ENCODE measurements around the gene MIEF1.

The MIEF1 gene

DNA sequence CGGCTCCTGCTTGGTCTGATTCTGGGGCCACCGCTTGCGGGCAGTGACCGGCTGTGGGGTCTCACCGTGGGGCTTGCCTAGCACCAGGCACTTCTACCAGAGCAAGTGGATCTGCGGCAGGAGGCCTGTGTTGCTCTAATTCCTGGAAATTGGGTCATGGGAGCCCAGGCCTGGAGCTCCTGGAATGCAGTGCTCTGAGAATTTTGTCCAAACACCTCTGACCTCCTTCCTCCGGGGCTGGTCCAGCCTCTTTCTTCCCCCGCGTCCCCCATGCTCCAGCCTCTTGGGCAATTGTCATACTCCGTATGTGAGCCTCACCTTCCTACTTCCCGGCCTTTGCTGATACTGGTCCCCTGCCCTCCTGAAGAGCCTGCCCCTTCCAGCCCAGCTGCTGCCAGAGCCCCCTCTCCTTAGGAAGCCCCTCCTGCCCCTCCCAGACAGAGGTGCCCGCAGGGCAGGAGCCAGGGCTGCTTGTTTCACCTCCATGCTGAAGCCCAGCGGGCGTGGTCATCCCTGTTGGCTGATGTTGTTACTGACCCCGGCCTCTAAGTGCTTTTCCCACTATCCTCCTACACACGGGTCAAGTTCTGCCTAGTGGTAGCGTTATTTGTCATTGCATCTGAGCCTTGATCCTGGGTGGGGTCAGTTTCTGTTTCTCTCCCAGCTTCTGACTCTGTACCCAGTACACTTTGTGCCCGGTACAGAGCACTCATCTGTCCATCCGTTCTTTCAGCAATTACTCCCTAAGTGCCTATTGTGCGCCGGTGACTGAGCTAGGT, 35.7 kb upstream of the MIEF1 start:
- DNase-seq (ENCODE audit: low read depth in 2 of 2) = no peak
- TF ChIP-seq, protein P1, sequence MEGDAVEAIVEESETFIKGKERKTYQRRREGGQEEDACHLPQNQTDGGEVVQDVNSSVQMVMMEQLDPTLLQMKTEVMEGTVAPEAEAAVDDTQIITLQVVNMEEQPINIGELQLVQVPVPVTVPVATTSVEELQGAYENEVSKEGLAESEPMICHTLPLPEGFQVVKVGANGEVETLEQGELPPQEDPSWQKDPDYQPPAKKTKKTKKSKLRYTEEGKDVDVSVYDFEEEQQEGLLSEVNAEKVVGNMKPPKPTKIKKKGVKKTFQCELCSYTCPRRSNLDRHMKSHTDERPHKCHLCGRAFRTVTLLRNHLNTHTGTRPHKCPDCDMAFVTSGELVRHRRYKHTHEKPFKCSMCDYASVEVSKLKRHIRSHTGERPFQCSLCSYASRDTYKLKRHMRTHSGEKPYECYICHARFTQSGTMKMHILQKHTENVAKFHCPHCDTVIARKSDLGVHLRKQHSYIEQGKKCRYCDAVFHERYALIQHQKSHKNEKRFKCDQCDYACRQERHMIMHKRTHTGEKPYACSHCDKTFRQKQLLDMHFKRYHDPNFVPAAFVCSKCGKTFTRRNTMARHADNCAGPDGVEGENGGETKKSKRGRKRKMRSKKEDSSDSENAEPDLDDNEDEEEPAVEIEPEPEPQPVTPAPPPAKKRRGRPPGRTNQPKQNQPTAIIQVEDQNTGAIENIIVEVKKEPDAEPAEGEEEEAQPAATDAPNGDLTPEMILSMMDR (IDR thresholded peaks at IDR 0.05; ENCODE audit: low read depth, low read length) = no peak
- H3K4me3 ChIP-seq (replicated peaks in 1 of 2; ENCODE audit: low read depth in 2 of 2, low read length in 2 of 2) = no peak overlapping the region

DNA sequence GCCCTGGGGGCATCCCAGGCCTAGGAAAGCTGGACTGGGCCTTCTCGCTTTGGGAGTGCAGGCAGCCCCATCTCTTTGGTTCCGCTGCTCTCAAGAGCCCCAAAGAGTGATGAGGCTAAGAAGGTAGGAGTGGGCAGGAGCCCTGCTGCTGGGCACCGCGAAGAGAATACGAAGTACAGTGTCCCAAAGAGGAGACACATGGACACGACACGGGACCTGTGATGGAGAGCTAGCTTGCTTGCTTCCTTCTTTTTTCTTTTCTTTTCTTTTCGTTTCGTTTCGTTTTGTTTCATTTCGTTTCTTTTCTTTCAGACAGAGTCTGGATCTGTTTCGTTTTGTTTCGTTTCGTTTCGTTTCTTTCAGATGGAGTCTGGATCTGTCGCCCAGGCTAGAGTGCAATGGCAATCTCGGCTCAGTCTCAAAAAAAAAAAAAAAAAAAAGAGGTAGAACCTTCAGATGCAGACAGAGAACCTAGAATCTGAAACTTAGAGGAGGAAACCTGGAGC, 34.6 kb upstream of the MIEF1 start:
- no peak for DNase-seq (ENCODE audit: low read depth in 2 of 2)
- TF ChIP-seq, protein P1 (IDR thresholded peaks at IDR 0.05; ENCODE audit: low read depth, low read length) = no peak
- no peak overlapping the region for H3K4me3 ChIP-seq (replicated peaks in 1 of 2; ENCODE audit: low read depth in 2 of 2, low read length in 2 of 2)

DNA sequence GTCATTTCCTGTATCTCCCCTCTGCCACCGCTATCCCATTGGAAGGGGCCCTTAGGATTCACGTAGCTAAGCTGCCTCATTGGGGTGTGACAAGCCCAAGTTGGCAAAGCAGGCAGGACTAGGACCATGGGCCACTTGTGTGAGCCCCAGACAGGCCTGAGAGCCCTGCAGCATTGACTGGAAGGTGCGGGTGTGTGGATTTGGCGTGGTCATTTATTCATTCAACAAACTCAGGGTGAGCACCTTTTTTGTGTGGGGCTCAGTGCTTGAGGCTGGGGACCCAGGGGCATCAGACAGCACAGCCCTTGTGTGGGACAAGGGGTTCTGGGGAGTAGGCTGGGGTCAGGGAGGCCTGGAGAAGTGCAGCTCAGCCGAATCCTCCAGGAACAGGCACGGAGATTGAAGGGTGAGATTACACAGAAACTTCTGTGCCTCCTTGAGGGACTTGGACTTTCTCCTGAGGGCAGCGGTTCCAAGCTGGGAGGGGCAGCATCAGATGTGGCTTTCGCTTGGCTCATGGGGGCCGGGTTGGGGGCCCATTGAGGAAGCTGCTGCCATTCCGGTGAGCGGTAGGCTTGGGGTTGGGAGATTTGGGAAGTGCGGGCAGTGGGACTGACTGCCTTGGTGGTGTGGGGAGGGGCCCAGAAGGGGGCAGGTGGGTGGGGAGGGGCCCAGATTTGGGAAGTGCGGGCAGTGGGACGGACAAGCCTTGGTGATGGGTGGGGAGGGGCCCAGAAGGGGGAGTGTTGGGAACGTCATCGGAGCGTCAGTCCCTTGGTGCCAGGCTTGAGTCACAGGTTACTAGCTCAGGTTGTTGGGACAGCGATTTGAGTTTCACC, 33.4 kb upstream of the MIEF1 start:
- no peak overlapping the region for H3K4me3 ChIP-seq (replicated peaks in 1 of 2; ENCODE audit: low read depth in 2 of 2, low read length in 2 of 2)
- no peak for DNase-seq (ENCODE audit: low read depth in 2 of 2)
- TF ChIP-seq, protein P1 (IDR thresholded peaks at IDR 0.05; ENCODE audit: low read depth, low read length) = no peak

GRCh38 chr22:39469326-39469680, 32.8 kb upstream of the MIEF1 start:
- DNase-seq (ENCODE audit: low read depth in 2 of 2) = no peak
- H3K4me3 ChIP-seq (replicated peaks in 1 of 2; ENCODE audit: low read depth in 2 of 2, low read length in 2 of 2) = no peak overlapping the region
- TF ChIP-seq, protein P1 (IDR thresholded peaks at IDR 0.05; ENCODE audit: low read depth, low read length) = no peak

DNA sequence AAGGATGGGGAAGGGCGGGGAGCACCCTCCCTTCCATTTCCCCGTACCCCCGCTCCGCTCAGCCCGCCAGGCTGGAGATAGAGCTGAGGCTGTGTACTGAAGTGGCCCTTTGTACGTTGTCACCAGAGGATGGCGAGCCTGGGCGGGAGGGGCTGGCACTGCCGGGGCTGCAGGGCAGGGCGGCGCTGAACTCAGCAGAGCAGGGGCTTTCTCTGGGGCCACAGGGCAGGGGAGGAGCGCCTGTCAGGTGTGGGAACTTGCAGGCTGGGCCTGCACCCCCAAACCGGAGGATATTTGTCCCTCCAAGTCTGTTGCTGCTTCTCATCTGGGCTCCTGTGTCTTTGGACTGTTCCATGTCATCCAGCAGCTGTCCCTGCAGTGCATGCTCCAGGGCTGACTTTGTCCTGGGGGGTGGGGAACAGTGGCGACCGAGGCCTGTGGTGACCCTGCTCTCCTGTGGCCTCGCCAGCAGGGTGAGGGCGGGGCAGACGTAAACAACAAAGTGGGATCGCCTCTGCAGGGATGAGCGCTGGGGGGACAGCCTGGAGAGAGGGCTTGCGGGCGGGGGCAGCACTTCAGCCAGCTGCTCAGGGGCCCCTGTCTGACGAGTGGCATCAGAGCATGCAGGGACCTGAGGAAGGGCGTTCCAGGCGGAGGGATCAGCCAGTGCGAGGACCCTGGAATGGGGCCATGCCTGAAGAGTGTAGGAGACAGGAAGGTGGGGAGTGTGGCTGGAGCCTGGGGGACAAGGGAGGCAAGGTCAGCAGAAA, 32.2 kb upstream of the MIEF1 start:
- no peak for DNase-seq (ENCODE audit: low read depth in 2 of 2)
- TF ChIP-seq, protein P1 (IDR thresholded peaks at IDR 0.05; ENCODE audit: low read depth, low read length) = no peak
- H3K4me3 ChIP-seq (replicated peaks in 1 of 2; ENCODE audit: low read depth in 2 of 2, low read length in 2 of 2) = no peak overlapping the region

GRCh38 chr22:39470451-39471291, 31.4 kb upstream of the MIEF1 start:
- H3K4me3 ChIP-seq (replicated peaks in 1 of 2; ENCODE audit: low read depth in 2 of 2, low read length in 2 of 2) = no peak overlapping the region
- TF ChIP-seq, protein P1 (IDR thresholded peaks at IDR 0.05; ENCODE audit: low read depth, low read length) = no peak

More at GRCh38 chr22:39470451-39471291, 31.4 kb upstream of the MIEF1 start:
- no peak for DNase-seq (ENCODE audit: low read depth in 2 of 2)

Data from cardiac fibroblast (primary cell).